ENCODE results near the gene PECR.

DNA sequence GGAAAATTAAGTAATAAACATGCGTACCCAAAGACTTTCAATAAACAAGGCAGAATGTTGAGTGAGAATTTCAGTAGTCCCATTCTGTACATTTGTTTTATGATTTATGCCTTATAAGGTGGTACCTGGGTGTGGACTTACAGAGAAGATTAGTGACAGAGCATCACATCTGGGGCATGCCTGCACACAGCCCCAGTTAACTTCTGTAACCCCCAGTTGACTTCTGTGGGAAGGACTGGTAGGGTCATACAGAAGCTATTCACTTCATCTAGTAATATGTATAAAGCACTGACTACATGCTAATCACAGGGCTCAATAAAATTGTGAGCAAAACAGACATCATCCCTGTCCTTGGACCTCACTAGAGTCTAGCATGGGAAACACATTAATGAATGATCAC is 84.4 kb downstream of the PECR start:
- TF ChIP-seq, protein P1, sequence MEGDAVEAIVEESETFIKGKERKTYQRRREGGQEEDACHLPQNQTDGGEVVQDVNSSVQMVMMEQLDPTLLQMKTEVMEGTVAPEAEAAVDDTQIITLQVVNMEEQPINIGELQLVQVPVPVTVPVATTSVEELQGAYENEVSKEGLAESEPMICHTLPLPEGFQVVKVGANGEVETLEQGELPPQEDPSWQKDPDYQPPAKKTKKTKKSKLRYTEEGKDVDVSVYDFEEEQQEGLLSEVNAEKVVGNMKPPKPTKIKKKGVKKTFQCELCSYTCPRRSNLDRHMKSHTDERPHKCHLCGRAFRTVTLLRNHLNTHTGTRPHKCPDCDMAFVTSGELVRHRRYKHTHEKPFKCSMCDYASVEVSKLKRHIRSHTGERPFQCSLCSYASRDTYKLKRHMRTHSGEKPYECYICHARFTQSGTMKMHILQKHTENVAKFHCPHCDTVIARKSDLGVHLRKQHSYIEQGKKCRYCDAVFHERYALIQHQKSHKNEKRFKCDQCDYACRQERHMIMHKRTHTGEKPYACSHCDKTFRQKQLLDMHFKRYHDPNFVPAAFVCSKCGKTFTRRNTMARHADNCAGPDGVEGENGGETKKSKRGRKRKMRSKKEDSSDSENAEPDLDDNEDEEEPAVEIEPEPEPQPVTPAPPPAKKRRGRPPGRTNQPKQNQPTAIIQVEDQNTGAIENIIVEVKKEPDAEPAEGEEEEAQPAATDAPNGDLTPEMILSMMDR (conservative IDR thresholded peaks at IDR 0.05; ENCODE audit: low read depth, low read length): no peak
- TF ChIP-seq EZH2 (IDR thresholded peaks at IDR 0.05; ENCODE audit: low read length, unreplicated experiment): no peak
